ENCODE measurements around the gene RIMS3. TPM values are rescaled to one million over a fixed set of nuclear protein-coding genes. Genes with fewer than 3 reads are reported as not detected.
"Not testable (repeated sequence)": the region's sequence is repeated elsewhere in the genome, so short reads cannot be mapped to it uniquely, and the experiment has no call there.

RIMS3 gene
- total RNA-seq, 1 donor from 2014 or later, result 43.9 TPM

GRCh38 chr1:40582116-40582515, 83.4 kb downstream of the RIMS3 start:
- no peak overlapping the region for H3K27ac ChIP-seq
- intact Hi-C loops (cut with DNase I), result no loop called here
- H3K27me3 ChIP-seq, result no peaks in the 10 kb centered on the region
- H3K36me3 ChIP-seq, result no peaks in the 10 kb centered on the region
- DNase-seq (ENCODE audit: low spot score in 2 of 2), result no peak
- TF ChIP-seq CTCF (IDR thresholded peaks at IDR 0.05), result no peak
- peaks cover 0 to 10% of the 10 kb centered on the region in 2 donors for H3K4me1 ChIP-seq
- no peaks in the 10 kb centered on the region for H3K9me3 ChIP-seq
- H3K4me3 ChIP-seq, result no peak overlapping the region

- H3K4me1 ChIP-seq, result no peaks in the 10 kb centered on the region
- TF ChIP-seq CTCF (IDR thresholded peaks at IDR 0.05), result no peak
- H3K27ac ChIP-seq, result no peak overlapping the region
- intact Hi-C loops (cut with DNase I), result no loop called here
- H3K36me3 ChIP-seq, result no peaks in the 10 kb centered on the region
- DNase-seq (ENCODE audit: low spot score in 2 of 2), result no peak
- no peak overlapping the region for H3K4me3 ChIP-seq
- no peaks in the 10 kb centered on the region for H3K27me3 ChIP-seq
- no peaks in the 10 kb centered on the region for H3K9me3 ChIP-seq
These were observed 90.1 kb downstream of the RIMS3 start for GRCh38 chr1:40575336-40575735.

- H3K36me3 ChIP-seq; H3K27me3 ChIP-seq; H3K27ac ChIP-seq; intact Hi-C loops (cut with DNase I); H3K9me3 ChIP-seq; H3K4me3 ChIP-seq; DNase-seq (ENCODE audit: low spot score in 2 of 2); H3K4me1 ChIP-seq: not testable (repeated sequence)
These were observed 90.7 kb downstream of the RIMS3 start for GRCh38 chr1:40574805-40575204.

Other genes starting within 250 kb of the RIMS3 start
- gene ZFP69B, start 215.2 kb downstream of the RIMS3 start, total RNA-seq, result 3.8 TPM
- gene ZFP69, start 188.4 kb downstream of the RIMS3 start, total RNA-seq, result 2.8 TPM
- gene EXO5, start 156.9 kb downstream of the RIMS3 start, total RNA-seq, result 16.3 TPM
- 0.85 TPM for gene ZNF684, start 134.0 kb downstream of the RIMS3 start, total RNA-seq
- gene NFYC, start 26.0 kb upstream of the RIMS3 start, total RNA-seq, result 75.9 TPM
- 14.5 TPM for gene KCNQ4, start 118.1 kb upstream of the RIMS3 start, total RNA-seq
- 47.6 TPM for gene CITED4, start 196.7 kb upstream of the RIMS3 start, total RNA-seq

Data from ascending aorta (tissue), 2 donors.